HG03103 (cell line): ENCODE data around the gene BFAR.
"Not testable (repeated sequence)": the region's sequence is repeated elsewhere in the genome, so short reads cannot be mapped to it uniquely, and the experiment has no call there.

Source experiments
- ATAC-seq: cut with Tn5 transposase; IDR thresholded peaks from one replicate; pipeline ENCODE4 v1.9.1; 2021; ENCODE audit warnings: low read depth; ENCODE audit not compliant: unreplicated experiment

BFAR gene

GRCh38 chr16:14632693-14633569 is at the start of gene BFAR:
Gene BFAR (plus strand): TSS chr16:14632951. CDS start chr16:14644347, 11,396 bp downstream.
- ATAC-seq, result peak; percentile 63

- no peak for ATAC-seq
Observed at GRCh38 chr16:14585287-14585686, 47.5 kb upstream of the BFAR start.

GRCh38 chr16:14586637-14587305 is 46.0 kb upstream of the BFAR start:
- no peak for ATAC-seq

GRCh38 chr16:14600164-14600563 is 32.6 kb upstream of the BFAR start:
- no peak for ATAC-seq

- ATAC-seq, result no peak
Observed at GRCh38 chr16:14602443-14602963, 30.2 kb upstream of the BFAR start.

GRCh38 chr16:14606102-14606501 is 26.6 kb upstream of the BFAR start:
- ATAC-seq, result no peak

GRCh38 chr16:14608111-14608566 is 24.6 kb upstream of the BFAR start:
- no peak for ATAC-seq

GRCh38 chr16:14608604-14609003 is 24.1 kb upstream of the BFAR start:
- no peak for ATAC-seq

GRCh38 chr16:14609716-14610115 is 23.0 kb upstream of the BFAR start:
- no peak for ATAC-seq

- no peak for ATAC-seq
Observed at GRCh38 chr16:14611660-14612059, 21.1 kb upstream of the BFAR start.

GRCh38 chr16:14613991-14614390 is 18.8 kb upstream of the BFAR start:
- ATAC-seq, result no peak

GRCh38 chr16:14616280-14616679 is 16.5 kb upstream of the BFAR start:
- ATAC-seq, result no peak

GRCh38 chr16:14618566-14618965 is 14.2 kb upstream of the BFAR start:
- ATAC-seq, result no peak

- ATAC-seq, result no peak
Observed at GRCh38 chr16:14627078-14627477, 5.7 kb upstream of the BFAR start.

GRCh38 chr16:14628806-14629611 is 3.7 kb upstream of the BFAR start:
- no peak for ATAC-seq

- peak; percentile 5 for ATAC-seq
Observed at GRCh38 chr16:14629612-14629918, 3.2 kb upstream of the BFAR start.

- peak; percentile 45 for ATAC-seq
Observed at GRCh38 chr16:14629919-14630619, 2.7 kb upstream of the BFAR start, which contains the start of gene PARN. Gene PARN (minus strand): TSS chr16:14630260. CDS start chr16:14630125, 135 bp downstream.

- not testable (repeated sequence) for ATAC-seq
Observed at GRCh38 chr16:14630620-14631330, 2.0 kb upstream of the BFAR start.

- ATAC-seq, result no peak
Observed at GRCh38 chr16:14634389-14634725, 1.6 kb downstream of the BFAR start.
